DOHH2 (cell line): ENCODE measurements around the gene PLEKHM3.

Experiments used
- CTCF ChIP-seq: fragments of 200-600 bp; sonication (generic); IDR thresholded peaks from one replicate; pipeline ENCODE4 v1.5.1; 2014; ENCODE audit warnings: antibody characterized with exemption, mild to moderate bottlenecking, low read depth, low read length; ENCODE audit not compliant: poor library complexity, severe bottlenecking
- EZH2phosphoT487 ChIP-seq: fragments of 200-600 bp; sonication (generic); IDR thresholded peaks from 2 replicates; pipeline ENCODE4 v1.6.1; 2017; ENCODE audit warnings: borderline replicate concordance, mild to moderate bottlenecking, antibody characterized with exemption, low read length, moderate library complexity, mixed read lengths

GRCh38 chr2:208064220-208064961, 39.1 kb upstream of the PLEKHM3 start:
- TF ChIP-seq EZH2phosphoT487 (no peak), CTCF (no peak)
